ENCODE results near the gene B3GAT3. TPM values are rescaled to one million over a fixed set of nuclear protein-coding genes. Genes with fewer than 3 reads are reported as not detected.

B3GAT3 gene
- total and polyA plus RNA-seq, 2 donors (not counting 3 experiments of a cell fraction or from before 2014, with no cell fraction given): 31.6 to 37.2 TPM

- TF ChIP-seq FOS (IDR thresholded peaks at IDR 0.05; ENCODE audit: borderline replicate concordance, insufficient read depth, low read length) (peak; percentile 40), JUN (IDR thresholded peaks at IDR 0.05; ENCODE audit: borderline replicate concordance, insufficient read depth, insufficient read length, low read depth) (no peak), MAX (IDR thresholded peaks at IDR 0.05; ENCODE audit: insufficient read depth, insufficient read length) (no peak), POLR2A (IDR thresholded peaks at IDR 0.05; ENCODE audit: low read depth, low read length) (no peak), POLR2AphosphoS5 (IDR thresholded peaks at IDR 0.05; ENCODE audit: insufficient read depth, low read depth, low read length) (peak; percentile 68), GATA2 (IDR thresholded peaks at IDR 0.05; ENCODE audit: insufficient read depth, insufficient read length, low read depth, low read length) (no peak), EZH2 (IDR thresholded peaks at IDR 0.05; ENCODE audit: borderline replicate concordance, low read depth, low read length, severe bottlenecking) (no peak), MYC (IDR thresholded peaks at IDR 0.05; ENCODE audit: low read depth, low read length) (no peak), CTCF (IDR thresholded peaks at IDR 0.05; ENCODE audit: extremely low read depth in 1 of 2, insufficient read depth in 1 of 2, low read depth in 1 of 2, low read length in 2 of 2) (no peak)
- H3K4me2 ChIP-seq (ENCODE audit: insufficient read depth, low read length): peak overlapping the region; percentile 55
- no TSS peak for BruUV-seq (replicated peaks)
- no peaks in the 10 kb centered on the region for H3K9me1 ChIP-seq (replicated peaks; ENCODE audit: control insufficient read depth, extremely low read depth, insufficient read depth, low read length)
- H3K4me1 ChIP-seq (ENCODE audit: control insufficient read depth, extremely low read depth, insufficient read depth, low read length): peaks cover 47% of the 10 kb centered on the region
- peak overlapping the region; percentile 99 for H3K27ac ChIP-seq (ENCODE audit: insufficient read depth, low read depth, low read length)
- H3K9me3 ChIP-seq (replicated peaks; ENCODE audit: control insufficient read depth, insufficient read depth, low read length): no peaks in the 10 kb centered on the region
- peaks cover 0 to 6% of the 10 kb centered on the region in 2 experiments for H3K36me3 ChIP-seq (ENCODE audit: control insufficient read depth in 2 of 2, extremely low read depth in 1 of 2, insufficient read depth in 2 of 2, low read length in 2 of 2)
- peak overlapping the region; percentile 9 for H2AFZ ChIP-seq (ENCODE audit: low read depth, low read length)
- no peaks in the 10 kb centered on the region for H4K20me1 ChIP-seq (replicated peaks; ENCODE audit: control insufficient read depth, extremely low read depth, insufficient read depth, low read length)
- ChIA-PET POLR2A (interaction anchor here (1.1 to 5.7 kb wide), 2 partner anchors 15 to 24 kb away, joined by 5 to 75 read pairs; partner anchors contain the start of genes MTA2 and TUT1), CTCF (interaction anchor here (0.6 to 2.9 kb wide), 12 partner anchors 9 to 183 kb away, joined by 3 to 31 read pairs (median 5); partner anchors contain the start of genes B3GAT3 and TUT1)
- DNase-seq (ENCODE audit: low read depth, low spot score) (peak; percentile 93), FAIRE-seq (peak; percentile 100)
- dilution Hi-C loops (cut with MboI; ENCODE audit: extremely low pct_ligation_motif_present, low sequenced_read_pairs): no loop called here
- peaks cover 34% of the 10 kb centered on the region for H3K79me2 ChIP-seq (ENCODE audit: control insufficient read depth, insufficient read depth, low read length)
- H3K4me3 ChIP-seq (replicated peaks in 1 of 3; ENCODE audit: insufficient read depth in 1 of 3, low read depth in 1 of 3, low read length in 3 of 3): peak overlapping the region in 2 of 3 experiments; percentile 2 to 54
- H3K27me3 ChIP-seq (ENCODE audit: control insufficient read depth in 2 of 2, insufficient read depth in 2 of 2, low read length in 2 of 2): no peaks in the 10 kb centered on the region
- intact Hi-C loops (cut with micrococcal nuclease): loop anchor here (1.0 kb wide), 3 partner anchors 14 to 35 kb away; partner anchors contain the start of genes EML3 and TUT1
- H3K9ac ChIP-seq (replicated peaks; ENCODE audit: extremely low read depth, insufficient read depth, low read length): peak overlapping the region; percentile 93
Measured at GRCh38 chr11:62577046-62577714, 44.6 kb downstream of the B3GAT3 start.

Measured in endothelial cell of umbilical vein (primary cell).